HepG2 (cell line): ENCODE measurements around the gene ZNF740. TPM values are rescaled to one million over a fixed set of nuclear protein-coding genes. Genes with fewer than 3 reads are reported as not detected.

Experiments
- ATAC-seq: fragments of 200-7000 bp; cut with Tn5 transposase; 3 replicates; pipeline ENCODE4 v1.9.1; 2020; ENCODE audit warnings: mild to moderate bottlenecking, moderate library complexity
- BruUV-seq: library from RNA; stranded (reverse); fragments of 400-500 nt; replicated peaks from 2 replicates; lab custom pipeline; 2021; lab: Mats Ljungman, UMichigan
- CTCF ChIA-PET: fragments of 300-600 bp; formaldehyde crosslinking; extraction: SDS; loops from one replicate; lab custom pipeline; 2021; ENCODE audit warnings: low total read pairs, inconsistent platforms, low intra/inter-chr PET ratio; lab: Yijun Ruan, JAX
- POLR2A ChIA-PET: fragments of 350-600 bp; sonication (Branson Sonifier 250); formaldehyde crosslinking; loops from one replicate; lab custom pipeline; 2020; ENCODE audit warnings: antibody characterized with exemption, inconsistent platforms; lab: Yijun Ruan, JAX
- DNase-seq: peaks from one replicate; pipeline ENCODE4 v3.0.0-alpha.2; 2015; ENCODE audit warnings: low spot score
- FAIRE-seq: peaks from 3 replicates; lab custom pipeline; 2011; peaks lifted over from hg19 to GRCh38; lab: Jason Lieb, UNC
- H2AFZ ChIP-seq: one replicate; pipeline ENCODE4 v1.6.1; 2011; ENCODE audit warnings: low read length, inconsistent platforms
- H3K27ac ChIP-seq: fragments of 300-600 bp; 3 replicates; pipeline ENCODE4 v1.8.0; 2011; ENCODE audit warnings: mixed run types, mild to moderate bottlenecking, mixed read lengths, low read length, inconsistent platforms; ENCODE audit not compliant: insufficient read depth; ENCODE audit errors: extremely low read length
- H3K27me3 ChIP-seq, 2 experiments: fragments of 200-600 bp in 1 of 2; 2 replicates in 1 of 2; 3 replicates in 1 of 2; pipeline versions ENCODE4 v1.6.0 to v1.8.0; 2011; ENCODE audit warnings: low read length in 2 of 2, mild to moderate bottlenecking in 2 of 2, moderate library complexity in 2 of 2, inconsistent platforms in 1 of 2; ENCODE audit not compliant: insufficient read depth in 2 of 2, control insufficient read depth in 1 of 2
- H3K36me3 ChIP-seq, 2 experiments: fragments of 200-600 bp in 1 of 2; replicated peaks in 1 of 2; 2 replicates in 1 of 2; 3 replicates in 1 of 2; pipeline versions ENCODE4 v1.5.1 to v1.8.0; 2011; ENCODE audit warnings: low read length in 2 of 2, inconsistent platforms in 1 of 2; ENCODE audit not compliant: insufficient read depth in 2 of 2, control insufficient read depth in 1 of 2
- H3K4me1 ChIP-seq: 2 replicates; pipeline ENCODE4 v1.5.1; 2012; ENCODE audit warnings: low read length, inconsistent platforms; ENCODE audit not compliant: insufficient read depth
- H3K4me2 ChIP-seq: 2 replicates; pipeline ENCODE4 v1.6.0; 2011; ENCODE audit warnings: low read depth, low read length, inconsistent platforms
- H3K4me3 ChIP-seq, 3 experiments: fragments of 200-600 bp in 1 of 3; sonication (generic), shearing (Covaris generic) in 1 of 3; replicated peaks in 1 of 3; 2 replicates each; pipeline ENCODE4 v1.5.1; 2011 to 2016; ENCODE audit warnings: low read length in 3 of 3, inconsistent platforms in 2 of 3, low read depth in 2 of 3, mild to moderate bottlenecking in 2 of 3, control low read depth in 1 of 3, mixed read lengths in 1 of 3; ENCODE audit not compliant: insufficient read depth in 1 of 3
- H3K79me2 ChIP-seq: one replicate; pipeline ENCODE4 v1.6.1; 2011; ENCODE audit warnings: low read length, inconsistent platforms; ENCODE audit not compliant: insufficient read depth
- H3K9ac ChIP-seq: 2 replicates; pipeline ENCODE4 v1.6.0; 2011; ENCODE audit warnings: mild to moderate bottlenecking, low read depth, low read length, inconsistent platforms; ENCODE audit not compliant: insufficient read depth
- H3K9me3 ChIP-seq: 2 replicates; pipeline ENCODE4 v1.5.1; 2012; ENCODE audit warnings: mild to moderate bottlenecking, low read length
- H4K20me1 ChIP-seq: 2 replicates; pipeline ENCODE4 v1.6.0; 2011; ENCODE audit warnings: inconsistent platforms, mild to moderate bottlenecking, low read length, moderate library complexity; ENCODE audit not compliant: insufficient read depth
- DMAP1 ChIP-seq: IDR thresholded peaks from 2 replicates; pipeline ENCODE4 v1.6.1; 2016
- DR1 ChIP-seq: sonication (generic); formaldehyde crosslinking; IDR thresholded peaks from 2 replicates; pipeline ENCODE4 v1.8.0; 2021; ENCODE audit warnings: mild to moderate bottlenecking, missing genetic modification reagents, inconsistent platforms
- JUN ChIP-seq: sonication (generic); formaldehyde crosslinking; IDR thresholded peaks from 2 replicates; pipeline ENCODE4 v1.4.0; 2020; ENCODE audit warnings: mild to moderate bottlenecking, missing genetic modification reagents
- NBN ChIP-seq: fragments of 450-650 bp; conservative IDR thresholded peaks from 2 replicates; pipeline ENCODE4 v1.6.1; 2017
- SMARCC2 ChIP-seq: fragments of 450-650 bp; IDR thresholded peaks from 2 replicates; pipeline ENCODE4 v1.6.1; 2017; ENCODE audit warnings: antibody characterized with exemption, mild to moderate bottlenecking
- ZNF274 ChIP-seq: sonication (generic); formaldehyde crosslinking; IDR thresholded peaks from 2 replicates; pipeline ENCODE4 v1.5.1; 2020; ENCODE audit warnings: mild to moderate bottlenecking, missing genetic modification reagents
- ZNF546 ChIP-seq: sonication (generic); formaldehyde crosslinking; conservative IDR thresholded peaks from 2 replicates; pipeline ENCODE4 v1.8.1; 2023; ENCODE audit warnings: mild to moderate bottlenecking, missing genetic modification reagents
- ZNF768 ChIP-seq: sonication (generic); formaldehyde crosslinking; IDR thresholded peaks from 2 replicates; pipeline ENCODE4 v1.4.0; 2020; ENCODE audit warnings: missing genetic modification reagents
- WGBS: methylation state at CpG from one replicate; pipeline ENCODE4 v1.1.6; 2017; ENCODE audit warnings: low lambda C conversion rate; 5-methylcytosine and 5-hydroxymethylcytosine counted together
- in situ Hi-C: cut with HindIII; loops from 2 replicates; pipeline ENCODE4 v1.10.0; 2017; ENCODE audit warnings: low pct_unique_long_range_greater_than_20kb; ENCODE audit not compliant: extremely low pct_ligation_motif_present
- intact Hi-C: fragments of 100-400 bp; cut with micrococcal nuclease; formaldehyde crosslinking; loops from one replicate; pipeline ENCODE4 v1.10.0; 2022; ENCODE audit not compliant: unreplicated experiment
- polyA plus RNA-seq, 8 experiments: library from polyadenylated mRNA; depleted of rRNA in 3 of 8; stranded (reverse) in 7 of 8; unstranded in 1 of 8; fragments of >200 nt; fragmentation: Illumina TruSeq in 4 of 8; extraction: Trizol in 4 of 8; gene quantifications; 2 replicates each; pipeline versions ENCODE4 v1.2.1 to v1.2.3, GENCODE V29; 2011 to 2016; ENCODE audit warnings: low read depth in 4 of 8, missing spikeins in 1 of 8, mixed read lengths in 1 of 8; ENCODE audit not compliant: insufficient read depth in 1 of 8
- total RNA-seq, 5 experiments: library from RNA; depleted of rRNA; stranded (reverse); fragments of >200 nt; fragmentation: Illumina TruSeq; extraction: Trizol; gene quantifications; 2 replicates each; pipeline ENCODE4 v1.2.3, GENCODE V29; 2016; ENCODE audit warnings: low read depth in 1 of 5
- TF ChIP-seq, protein P1 (sequence below): sonication (generic); formaldehyde crosslinking; IDR thresholded peaks from 2 replicates; pipeline ENCODE4 v1.4.0; 2020; ENCODE audit warnings: missing genetic modification reagents
- TF ChIP-seq, protein P2 (sequence below): conservative IDR thresholded peaks from 2 replicates; pipeline ENCODE4 v1.6.1; 2018; ENCODE audit warnings: missing genetic modification reagents
- TF ChIP-seq, protein P3 (sequence below): sonication (generic); formaldehyde crosslinking; IDR thresholded peaks from 2 replicates; pipeline ENCODE4 v1.8.0; 2022; ENCODE audit warnings: mild to moderate bottlenecking, missing genetic modification reagents
- TF ChIP-seq, protein P4 (sequence below): IDR thresholded peaks from 2 replicates; pipeline ENCODE4 v1.6.1; 2016; ENCODE audit warnings: missing biosample characterization, missing genetic modification reagents, low read depth
- TF ChIP-seq, protein P5 (sequence below): sonication (generic); formaldehyde crosslinking; conservative IDR thresholded peaks from 2 replicates; pipeline ENCODE4 v1.4.0; 2020; ENCODE audit warnings: mild to moderate bottlenecking, missing genetic modification reagents, moderate library complexity

ZNF740 gene
- total and polyA plus RNA-seq, 2 of the 13 experiments (the other 11 are each of a cell fraction or from before 2014, with no cell fraction given), result 16.9 to 19.0 TPM

DNA sequence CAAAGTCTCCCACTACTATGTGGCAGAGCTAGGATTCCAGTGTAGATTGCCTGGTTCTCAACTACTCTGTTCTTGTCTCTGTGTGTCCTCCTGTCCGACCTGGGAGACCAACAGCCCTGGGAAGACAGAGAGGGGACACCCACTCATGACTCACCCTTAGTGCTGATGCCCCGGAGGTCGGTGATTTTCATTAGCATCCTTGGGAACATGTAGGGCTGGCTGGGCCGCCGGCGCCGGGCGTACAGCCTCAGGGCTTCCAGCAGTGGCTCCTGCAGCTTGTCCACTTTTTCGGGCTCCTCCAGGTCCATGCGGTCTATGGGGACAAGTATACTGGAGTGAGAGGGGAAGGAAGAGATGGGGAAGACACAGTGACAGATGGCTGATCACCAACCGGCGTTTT is 32.4 kb downstream of the ZNF740 start (continued):
- TF ChIP-seq, protein P1, sequence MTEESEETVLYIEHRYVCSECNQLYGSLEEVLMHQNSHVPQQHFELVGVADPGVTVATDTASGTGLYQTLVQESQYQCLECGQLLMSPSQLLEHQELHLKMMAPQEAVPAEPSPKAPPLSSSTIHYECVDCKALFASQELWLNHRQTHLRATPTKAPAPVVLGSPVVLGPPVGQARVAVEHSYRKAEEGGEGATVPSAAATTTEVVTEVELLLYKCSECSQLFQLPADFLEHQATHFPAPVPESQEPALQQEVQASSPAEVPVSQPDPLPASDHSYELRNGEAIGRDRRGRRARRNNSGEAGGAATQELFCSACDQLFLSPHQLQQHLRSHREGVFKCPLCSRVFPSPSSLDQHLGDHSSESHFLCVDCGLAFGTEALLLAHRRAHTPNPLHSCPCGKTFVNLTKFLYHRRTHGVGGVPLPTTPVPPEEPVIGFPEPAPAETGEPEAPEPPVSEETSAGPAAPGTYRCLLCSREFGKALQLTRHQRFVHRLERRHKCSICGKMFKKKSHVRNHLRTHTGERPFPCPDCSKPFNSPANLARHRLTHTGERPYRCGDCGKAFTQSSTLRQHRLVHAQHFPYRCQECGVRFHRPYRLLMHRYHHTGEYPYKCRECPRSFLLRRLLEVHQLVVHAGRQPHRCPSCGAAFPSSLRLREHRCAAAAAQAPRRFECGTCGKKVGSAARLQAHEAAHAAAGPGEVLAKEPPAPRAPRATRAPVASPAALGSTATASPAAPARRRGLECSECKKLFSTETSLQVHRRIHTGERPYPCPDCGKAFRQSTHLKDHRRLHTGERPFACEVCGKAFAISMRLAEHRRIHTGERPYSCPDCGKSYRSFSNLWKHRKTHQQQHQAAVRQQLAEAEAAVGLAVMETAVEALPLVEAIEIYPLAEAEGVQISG, result no peak
- TF ChIP-seq, protein P2, sequence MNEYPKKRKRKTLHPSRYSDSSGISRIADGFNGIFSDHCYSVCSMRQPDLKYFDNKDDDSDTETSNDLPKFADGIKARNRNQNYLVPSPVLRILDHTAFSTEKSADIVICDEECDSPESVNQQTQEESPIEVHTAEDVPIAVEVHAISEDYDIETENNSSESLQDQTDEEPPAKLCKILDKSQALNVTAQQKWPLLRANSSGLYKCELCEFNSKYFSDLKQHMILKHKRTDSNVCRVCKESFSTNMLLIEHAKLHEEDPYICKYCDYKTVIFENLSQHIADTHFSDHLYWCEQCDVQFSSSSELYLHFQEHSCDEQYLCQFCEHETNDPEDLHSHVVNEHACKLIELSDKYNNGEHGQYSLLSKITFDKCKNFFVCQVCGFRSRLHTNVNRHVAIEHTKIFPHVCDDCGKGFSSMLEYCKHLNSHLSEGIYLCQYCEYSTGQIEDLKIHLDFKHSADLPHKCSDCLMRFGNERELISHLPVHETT (CRISPR knock-in tag), result no peak
- TF ChIP-seq ZNF546 (CRISPR knock-in tag), result no peak
- TF ChIP-seq, protein P3, sequence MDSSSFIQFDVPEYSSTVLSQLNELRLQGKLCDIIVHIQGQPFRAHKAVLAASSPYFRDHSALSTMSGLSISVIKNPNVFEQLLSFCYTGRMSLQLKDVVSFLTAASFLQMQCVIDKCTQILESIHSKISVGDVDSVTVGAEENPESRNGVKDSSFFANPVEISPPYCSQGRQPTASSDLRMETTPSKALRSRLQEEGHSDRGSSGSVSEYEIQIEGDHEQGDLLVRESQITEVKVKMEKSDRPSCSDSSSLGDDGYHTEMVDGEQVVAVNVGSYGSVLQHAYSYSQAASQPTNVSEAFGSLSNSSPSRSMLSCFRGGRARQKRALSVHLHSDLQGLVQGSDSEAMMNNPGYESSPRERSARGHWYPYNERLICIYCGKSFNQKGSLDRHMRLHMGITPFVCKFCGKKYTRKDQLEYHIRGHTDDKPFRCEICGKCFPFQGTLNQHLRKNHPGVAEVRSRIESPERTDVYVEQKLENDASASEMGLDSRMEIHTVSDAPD (CRISPR knock-in tag), result no peak

DNA sequence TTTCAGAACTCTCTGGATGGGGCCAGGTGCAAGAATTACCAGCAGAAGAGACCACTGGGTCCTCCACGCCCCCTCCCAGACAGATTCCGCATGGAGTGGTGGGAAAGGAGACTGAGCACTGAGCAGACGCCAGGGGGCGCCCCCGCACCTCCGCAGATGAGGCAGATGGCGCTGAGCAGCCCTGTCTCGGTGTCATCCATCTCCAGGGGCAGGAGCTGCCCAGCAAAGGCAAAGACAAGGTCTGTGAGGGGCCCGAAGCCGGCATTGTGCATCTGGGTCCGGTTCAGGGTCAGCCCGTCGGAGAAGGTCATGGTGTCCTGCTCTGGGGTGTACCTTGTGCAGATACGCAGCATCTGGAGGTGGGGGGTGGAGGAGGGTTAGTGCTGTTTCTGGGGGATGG is 32.8 kb downstream of the ZNF740 start:
- H3K79me2 ChIP-seq, result no peaks in the 10 kb centered on the region
- peak; percentile 89 for ATAC-seq
- peak; percentile 59 for DNase-seq
- H3K9ac ChIP-seq, result no peak overlapping the region
- POLR2A ChIA-PET, result interaction anchor here (0.7 to 2.0 kb wide), 2 partner anchors 82 to 108 kb away, joined by 3 to 8 read pairs; partner anchors contain the start of genes AAAS and PFDN5
- CTCF ChIA-PET, result interaction anchor here (0.7 to 4.4 kb wide), 4 partner anchors 38 to 132 kb away, joined by 4 to 66 read pairs (median 13); partner anchors contain the start of gene ESPL1
- FAIRE-seq, result peak; percentile 50
- no peak overlapping the region for H3K4me3 ChIP-seq
- no peak overlapping the region for H2AFZ ChIP-seq
- BruUV-seq, result no TSS peak
- no peak overlapping the region for H3K27ac ChIP-seq
- no peak overlapping the region for H3K4me2 ChIP-seq
- intact Hi-C loops (loop anchor here (1.0 to 5.0 kb wide), 3 partner anchors 39 to 74 kb away; partner anchors contain the start of gene ESPL1), in situ Hi-C loops (loop anchor here (5.0 kb wide), 1 partner anchor 74 kb away; no protein-coding TSS in a partner anchor)
- H3K27me3 ChIP-seq, result no peaks in the 10 kb centered on the region
- WGBS, result 8% methylated on average over 13 of the region's 14 CpGs
- H3K9me3 ChIP-seq, result no peaks in the 10 kb centered on the region
- no peaks in the 10 kb centered on the region for H4K20me1 ChIP-seq
- peaks cover 54% of the 10 kb centered on the region for H3K4me1 ChIP-seq
- no peaks in the 10 kb centered on the region; a peak in 1 of 5 replicates for H3K36me3 ChIP-seq
- TF ChIP-seq ZNF274 (CRISPR knock-in tag) (no peak; the same call in 1 of the 2 replicates), NBN (no peak), DR1 (CRISPR knock-in tag) (no peak), JUN (CRISPR knock-in tag) (no peak), SMARCC2 (no peak), ZNF768 (CRISPR knock-in tag) (peak; percentile 36; the same call in 1 of the 2 replicates), DMAP1 (CRISPR knock-in tag) (no peak)
- TF ChIP-seq, protein P4, sequence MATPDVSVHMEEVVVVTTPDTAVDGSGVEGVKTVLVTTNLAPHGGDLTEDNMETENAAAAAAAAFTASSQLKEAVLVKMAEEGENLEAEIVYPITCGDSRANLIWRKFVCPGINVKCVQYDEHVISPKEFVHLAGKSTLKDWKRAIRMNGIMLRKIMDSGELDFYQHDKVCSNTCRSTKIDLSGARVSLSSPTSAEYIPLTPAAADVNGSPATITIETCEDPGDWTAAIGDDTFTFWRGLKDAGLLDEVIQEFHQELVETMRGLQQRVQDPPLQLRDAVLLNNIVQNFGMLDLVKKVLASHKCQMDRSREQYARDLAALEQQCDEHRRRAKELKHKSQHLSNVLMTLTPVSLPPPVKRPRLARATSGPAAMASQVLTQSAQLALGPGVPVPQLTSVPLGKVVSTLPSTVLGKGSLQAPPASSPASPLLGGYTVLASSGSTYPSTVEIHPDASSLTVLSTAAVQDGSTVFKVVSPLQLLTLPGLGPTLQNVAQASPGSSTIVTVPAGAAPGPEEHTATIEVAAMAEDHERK (CRISPR knock-in tag), result no peak
- TF ChIP-seq, protein P5, sequence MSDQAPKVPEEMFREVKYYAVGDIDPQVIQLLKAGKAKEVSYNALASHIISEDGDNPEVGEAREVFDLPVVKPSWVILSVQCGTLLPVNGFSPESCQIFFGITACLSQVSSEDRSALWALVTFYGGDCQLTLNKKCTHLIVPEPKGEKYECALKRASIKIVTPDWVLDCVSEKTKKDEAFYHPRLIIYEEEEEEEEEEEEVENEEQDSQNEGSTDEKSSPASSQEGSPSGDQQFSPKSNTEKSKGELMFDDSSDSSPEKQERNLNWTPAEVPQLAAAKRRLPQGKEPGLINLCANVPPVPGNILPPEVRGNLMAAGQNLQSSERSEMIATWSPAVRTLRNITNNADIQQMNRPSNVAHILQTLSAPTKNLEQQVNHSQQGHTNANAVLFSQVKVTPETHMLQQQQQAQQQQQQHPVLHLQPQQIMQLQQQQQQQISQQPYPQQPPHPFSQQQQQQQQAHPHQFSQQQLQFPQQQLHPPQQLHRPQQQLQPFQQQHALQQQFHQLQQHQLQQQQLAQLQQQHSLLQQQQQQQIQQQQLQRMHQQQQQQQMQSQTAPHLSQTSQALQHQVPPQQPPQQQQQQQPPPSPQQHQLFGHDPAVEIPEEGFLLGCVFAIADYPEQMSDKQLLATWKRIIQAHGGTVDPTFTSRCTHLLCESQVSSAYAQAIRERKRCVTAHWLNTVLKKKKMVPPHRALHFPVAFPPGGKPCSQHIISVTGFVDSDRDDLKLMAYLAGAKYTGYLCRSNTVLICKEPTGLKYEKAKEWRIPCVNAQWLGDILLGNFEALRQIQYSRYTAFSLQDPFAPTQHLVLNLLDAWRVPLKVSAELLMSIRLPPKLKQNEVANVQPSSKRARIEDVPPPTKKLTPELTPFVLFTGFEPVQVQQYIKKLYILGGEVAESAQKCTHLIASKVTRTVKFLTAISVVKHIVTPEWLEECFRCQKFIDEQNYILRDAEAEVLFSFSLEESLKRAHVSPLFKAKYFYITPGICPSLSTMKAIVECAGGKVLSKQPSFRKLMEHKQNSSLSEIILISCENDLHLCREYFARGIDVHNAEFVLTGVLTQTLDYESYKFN, result no peak
